WTC11 (cell line): ENCODE measurements around the gene GALNT2. TPM values are rescaled to one million over a fixed set of nuclear protein-coding genes. Genes with fewer than 3 reads are reported as not detected.

Experiments used
- ATAC-seq: fragments of 200-7000 bp; cut with Tn5 transposase; 2 replicates; pipeline ENCODE4 v1.10.0; 2021; ENCODE audit warnings: mild to moderate bottlenecking, moderate library complexity
- CTCF ChIA-PET: fragments of 300-600 bp; sonication (Branson Sonifier 250); formaldehyde crosslinking; loops from one replicate; lab custom pipeline; 2021; ENCODE audit warnings: antibody characterized with exemption; lab: Charles Lee
- POLR2A ChIA-PET: fragments of 350-600 bp; sonication (Branson Sonifier 250); formaldehyde crosslinking; loops from one replicate; lab custom pipeline; 2021; ENCODE audit warnings: antibody characterized with exemption; lab: Charles Lee
- DNase-seq: peaks from one replicate; pipeline ENCODE4 v3.0.0; 2021; ENCODE audit warnings: low spot score
- H3K27ac Mint-ChIP-seq: 2 replicates; pipeline ENCODE4 v1.8.0; 2021; ENCODE audit warnings: mixed read lengths
- H3K27me3 Mint-ChIP-seq: 2 replicates; pipeline ENCODE4 v1.8.0; 2021; ENCODE audit warnings: low read depth, mild to moderate bottlenecking, moderate library complexity, mixed read lengths
- H3K36me3 Mint-ChIP-seq: 2 replicates; pipeline ENCODE4 v1.8.0; 2021; ENCODE audit warnings: mixed read lengths
- H3K4me1 Mint-ChIP-seq: 2 replicates; pipeline ENCODE4 v1.8.0; 2022; ENCODE audit warnings: mixed read lengths
- H3K4me3 Mint-ChIP-seq: 2 replicates; pipeline ENCODE4 v1.8.0; 2021; ENCODE audit warnings: mild to moderate bottlenecking, moderate library complexity, mixed read lengths
- H3K9me3 Mint-ChIP-seq: 2 replicates; pipeline ENCODE4 v1.8.0; 2021; ENCODE audit warnings: mixed read lengths
- ATF1 ChIP-seq: sonication (generic); formaldehyde crosslinking; IDR thresholded peaks from 2 replicates; pipeline ENCODE4 v1.8.1; 2023; ENCODE audit warnings: mild to moderate bottlenecking, moderate library complexity, missing genetic modification reagents
- CBFB ChIP-seq: sonication (generic); formaldehyde crosslinking; IDR thresholded peaks from 2 replicates; pipeline ENCODE4 v1.8.1; 2022; ENCODE audit warnings: mild to moderate bottlenecking, low read depth, missing genetic modification reagents
- EMX1 ChIP-seq: fragments of 250-450 bp; sonication (Bioruptor Pico); IDR thresholded peaks from 2 replicates; pipeline ENCODE4 v1.8.0; 2021; ENCODE audit warnings: mild to moderate bottlenecking
- ESRRA ChIP-seq: sonication (generic); formaldehyde crosslinking; IDR thresholded peaks from 2 replicates; pipeline ENCODE4 v1.8.1; 2022; ENCODE audit warnings: mild to moderate bottlenecking, missing genetic modification reagents, borderline replicate concordance
- FOXK1 ChIP-seq: sonication (generic); formaldehyde crosslinking; IDR thresholded peaks from 2 replicates; pipeline ENCODE4 v1.8.0; 2022; ENCODE audit warnings: mild to moderate bottlenecking, moderate library complexity, missing genetic modification reagents
- FOXP1 ChIP-seq: sonication (generic); formaldehyde crosslinking; IDR thresholded peaks from 2 replicates; pipeline ENCODE4 v1.8.0; 2022; ENCODE audit warnings: missing genetic modification reagents, mild to moderate bottlenecking, moderate library complexity, borderline replicate concordance
- GABPB1 ChIP-seq: sonication (generic); formaldehyde crosslinking; IDR thresholded peaks from 2 replicates; pipeline ENCODE4 v1.8.1; 2023; ENCODE audit warnings: mild to moderate bottlenecking, missing genetic modification reagents
- GTF2I ChIP-seq: fragments of 250-450 bp; sonication (Bioruptor Pico); conservative IDR thresholded peaks from 2 replicates; pipeline ENCODE4 v1.4.0; 2021; ENCODE audit warnings: mild to moderate bottlenecking
- HMGXB4 ChIP-seq: sonication (generic); formaldehyde crosslinking; IDR thresholded peaks from 2 replicates; pipeline ENCODE4 v1.8.1; 2023; ENCODE audit warnings: mild to moderate bottlenecking, moderate library complexity, missing genetic modification reagents
- IRF1 ChIP-seq: sonication (generic); formaldehyde crosslinking; IDR thresholded peaks from 2 replicates; pipeline ENCODE4 v1.8.0; 2023; ENCODE audit warnings: missing genetic modification reagents
- JUN ChIP-seq: sonication (generic); formaldehyde crosslinking; IDR thresholded peaks from 2 replicates; pipeline ENCODE4 v1.8.0; 2023; ENCODE audit warnings: mild to moderate bottlenecking, missing genetic modification reagents
- MYBL2 ChIP-seq: sonication (generic); formaldehyde crosslinking; IDR thresholded peaks from 2 replicates; pipeline ENCODE4 v1.8.1; 2023; ENCODE audit warnings: mild to moderate bottlenecking, moderate library complexity, missing genetic modification reagents
- NFATC4 ChIP-seq: fragments of 250-450 bp; sonication (Bioruptor Pico); IDR thresholded peaks from 2 replicates; pipeline ENCODE4 v1.9.0; 2021; ENCODE audit warnings: mild to moderate bottlenecking
- NFE2L1 ChIP-seq: sonication (generic); formaldehyde crosslinking; IDR thresholded peaks from 2 replicates; pipeline ENCODE4 v1.8.1; 2023; ENCODE audit warnings: missing genetic modification reagents
- NFYB ChIP-seq: sonication (generic); formaldehyde crosslinking; conservative IDR thresholded peaks from 2 replicates; pipeline ENCODE4 v1.8.0; 2022; ENCODE audit warnings: low read depth, missing genetic modification reagents
- TCF7 ChIP-seq: sonication (generic); formaldehyde crosslinking; IDR thresholded peaks from 2 replicates; pipeline ENCODE4 v1.8.0; 2022; ENCODE audit warnings: mild to moderate bottlenecking, low read depth, missing genetic modification reagents, moderate library complexity
- USF2 ChIP-seq: sonication (generic); formaldehyde crosslinking; IDR thresholded peaks from 2 replicates; pipeline ENCODE4 v1.8.1; 2023; ENCODE audit warnings: mild to moderate bottlenecking, missing genetic modification reagents, moderate library complexity
- ZNF232 ChIP-seq: sonication (generic); formaldehyde crosslinking; IDR thresholded peaks from 2 replicates; pipeline ENCODE4 v1.8.0; 2022; ENCODE audit warnings: mild to moderate bottlenecking, missing genetic modification reagents
- ZNF263 ChIP-seq: sonication (generic); formaldehyde crosslinking; IDR thresholded peaks from 2 replicates; pipeline ENCODE4 v1.8.1; 2022; ENCODE audit warnings: low read depth, mild to moderate bottlenecking, moderate library complexity, missing genetic modification reagents
- ZNF396 ChIP-seq: fragments of 250-450 bp; sonication (Bioruptor Pico); IDR thresholded peaks from 2 replicates; pipeline ENCODE4 v1.8.0; 2021; ENCODE audit warnings: mild to moderate bottlenecking, moderate library complexity, borderline replicate concordance
- ZNF671 ChIP-seq: fragments of 250-450 bp; sonication (Bioruptor Pico); IDR thresholded peaks from 2 replicates; pipeline ENCODE4 v1.8.0; 2021; ENCODE audit warnings: mild to moderate bottlenecking
- total RNA-seq: library from RNA; stranded (reverse); gene quantifications from 3 replicates; pipeline ENCODE4 v1.2.3, GENCODE V29; 2021
- TF ChIP-seq, protein P1 (sequence below): fragments of 200-600 bp; IDR thresholded peaks from 2 replicates; pipeline ENCODE4 v1.8.0; 2022; ENCODE audit warnings: antibody characterized with exemption

The GALNT2 gene
- total RNA-seq, 1 experiment from 2014 or later = 74.8 TPM

- Mint-ChIP-seq H3K9me3 (no peaks in the 10 kb centered on the region), H3K27ac (no peak overlapping the region), H3K36me3 (no peaks in the 10 kb centered on the region), H3K4me1 (peaks cover 47% of the 10 kb centered on the region), H3K27me3 (no peaks in the 10 kb centered on the region), H3K4me3 (no peak overlapping the region)
- TF ChIP-seq TCF7 (no peak), ZNF671 (CRISPR knock-in tag) (no peak), NFATC4 (CRISPR knock-in tag) (no peak), GTF2I (CRISPR knock-in tag) (no peak), EMX1 (CRISPR knock-in tag) (no peak), ZNF232 (CRISPR knock-in tag) (no peak), FOXK1 (no peak), ESRRA (CRISPR knock-in tag) (no peak), NFE2L1 (CRISPR knock-in tag) (no peak), ZNF263 (CRISPR knock-in tag) (no peak), ZNF396 (no peak), FOXP1 (CRISPR knock-in tag) (no peak), IRF1 (CRISPR knock-in tag) (no peak), MYBL2 (no peak)
- TF ChIP-seq, protein P1, sequence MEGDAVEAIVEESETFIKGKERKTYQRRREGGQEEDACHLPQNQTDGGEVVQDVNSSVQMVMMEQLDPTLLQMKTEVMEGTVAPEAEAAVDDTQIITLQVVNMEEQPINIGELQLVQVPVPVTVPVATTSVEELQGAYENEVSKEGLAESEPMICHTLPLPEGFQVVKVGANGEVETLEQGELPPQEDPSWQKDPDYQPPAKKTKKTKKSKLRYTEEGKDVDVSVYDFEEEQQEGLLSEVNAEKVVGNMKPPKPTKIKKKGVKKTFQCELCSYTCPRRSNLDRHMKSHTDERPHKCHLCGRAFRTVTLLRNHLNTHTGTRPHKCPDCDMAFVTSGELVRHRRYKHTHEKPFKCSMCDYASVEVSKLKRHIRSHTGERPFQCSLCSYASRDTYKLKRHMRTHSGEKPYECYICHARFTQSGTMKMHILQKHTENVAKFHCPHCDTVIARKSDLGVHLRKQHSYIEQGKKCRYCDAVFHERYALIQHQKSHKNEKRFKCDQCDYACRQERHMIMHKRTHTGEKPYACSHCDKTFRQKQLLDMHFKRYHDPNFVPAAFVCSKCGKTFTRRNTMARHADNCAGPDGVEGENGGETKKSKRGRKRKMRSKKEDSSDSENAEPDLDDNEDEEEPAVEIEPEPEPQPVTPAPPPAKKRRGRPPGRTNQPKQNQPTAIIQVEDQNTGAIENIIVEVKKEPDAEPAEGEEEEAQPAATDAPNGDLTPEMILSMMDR = no peak
- DNase-seq (no peak), ATAC-seq (no peak)
- ChIA-PET POLR2A (no interaction called here), CTCF (interaction anchor here (0.5 to 2.1 kb wide), 6 partner anchors 10 to 250 kb away, joined by 3 to 6 read pairs (median 3); no protein-coding TSS in a partner anchor)
Measured at GRCh38 chr1:230220907-230221306, 153.9 kb downstream of the GALNT2 start.

GRCh38 chr1:230222678-230223077 lies 155.6 kb downstream of the GALNT2 start:
- POLR2A ChIA-PET = no interaction called here

DNA sequence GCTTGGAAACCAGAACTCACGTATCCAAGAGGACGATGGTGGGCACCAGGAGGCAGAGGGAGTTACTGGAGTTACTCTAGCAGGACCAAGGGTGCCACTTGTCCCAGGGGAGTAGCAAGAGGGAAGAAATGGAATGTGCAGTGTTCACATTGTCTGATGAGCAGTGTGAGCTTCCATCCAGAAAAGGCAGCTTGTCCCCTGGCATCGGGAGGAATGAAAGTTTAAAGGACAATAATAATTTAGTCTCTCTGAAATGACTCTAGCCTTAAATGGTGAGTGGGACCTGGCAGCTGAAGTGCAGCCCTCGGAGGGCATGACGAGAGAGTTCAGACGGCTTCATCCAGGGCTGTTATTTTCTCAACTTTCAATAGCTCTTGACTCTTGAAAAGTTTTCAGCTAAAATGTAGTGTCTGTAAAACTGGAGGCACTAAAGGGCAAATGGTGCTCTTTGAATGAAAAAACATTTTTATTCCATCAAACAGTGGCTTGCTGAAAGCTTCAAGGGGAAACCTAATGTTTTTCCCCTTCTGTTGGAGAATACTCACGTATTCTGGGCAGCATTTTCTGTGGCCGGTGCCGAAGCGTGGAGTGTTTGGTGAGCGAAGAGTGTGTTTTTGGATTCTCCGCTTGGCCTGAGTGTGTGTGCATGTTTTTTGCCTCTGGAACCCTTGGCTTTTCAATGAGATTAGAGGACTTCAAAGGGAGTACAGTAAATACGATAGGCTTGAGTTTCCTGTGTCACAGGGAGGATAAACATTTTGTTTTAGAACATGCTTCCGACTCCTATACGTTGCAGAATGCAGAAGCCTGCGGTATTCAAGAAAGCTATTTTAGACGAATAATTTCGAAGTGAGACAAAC lies 157.3 kb downstream of the GALNT2 start:
- Mint-ChIP-seq H3K27ac (0 out of 2 replicates have a peak overlapping the region, but pooled peaks have one; percentile 3), H3K4me3 (no peak overlapping the region), H3K27me3 (no peaks in the 10 kb centered on the region), H3K9me3 (no peaks in the 10 kb centered on the region), H3K36me3 (no peaks in the 10 kb centered on the region), H3K4me1 (peaks cover 54% of the 10 kb centered on the region)
- DNase-seq = no peak
- ChIA-PET POLR2A (interaction anchor here (1.6 kb wide), 1 partner anchor 10 kb away, joined by 3 read pairs; no protein-coding TSS in a partner anchor), CTCF (no interaction called here)
- no peak for ATAC-seq
- TF ChIP-seq FOXP1 (CRISPR knock-in tag) (no peak), HMGXB4 (no peak), ATF1 (no peak), USF2 (CRISPR knock-in tag) (no peak), JUN (CRISPR knock-in tag) (no peak), CBFB (CRISPR knock-in tag) (no peak), NFYB (CRISPR knock-in tag) (no peak), IRF1 (CRISPR knock-in tag) (no peak)

More at GRCh38 chr1:230222678-230223077, 155.6 kb downstream of the GALNT2 start:
- Mint-ChIP-seq H3K27me3 (no peaks in the 10 kb centered on the region), H3K9me3 (no peaks in the 10 kb centered on the region), H3K36me3 (no peaks in the 10 kb centered on the region), H3K27ac (no peak overlapping the region), H3K4me1 (peaks cover 55% of the 10 kb centered on the region), H3K4me3 (no peak overlapping the region)
- TF ChIP-seq ATF1 = no peak
- TF ChIP-seq, protein P1 = no peak
- TF ChIP-seq GABPB1 (CRISPR knock-in tag) = no peak
- CTCF ChIA-PET = interaction anchor here (0.6 to 1.1 kb wide), 2 partner anchors 9 to 64 kb away, joined by 3 to 4 read pairs; no protein-coding TSS in a partner anchor
- DNase-seq = no peak
- ATAC-seq = no peak
